ENCODE results near the gene RMRP. TPM values are rescaled to one million over a fixed set of nuclear protein-coding genes. Genes with fewer than 3 reads are reported as not detected.

Gene RMRP
- total RNA-seq = 78,439 TPM

DNA sequence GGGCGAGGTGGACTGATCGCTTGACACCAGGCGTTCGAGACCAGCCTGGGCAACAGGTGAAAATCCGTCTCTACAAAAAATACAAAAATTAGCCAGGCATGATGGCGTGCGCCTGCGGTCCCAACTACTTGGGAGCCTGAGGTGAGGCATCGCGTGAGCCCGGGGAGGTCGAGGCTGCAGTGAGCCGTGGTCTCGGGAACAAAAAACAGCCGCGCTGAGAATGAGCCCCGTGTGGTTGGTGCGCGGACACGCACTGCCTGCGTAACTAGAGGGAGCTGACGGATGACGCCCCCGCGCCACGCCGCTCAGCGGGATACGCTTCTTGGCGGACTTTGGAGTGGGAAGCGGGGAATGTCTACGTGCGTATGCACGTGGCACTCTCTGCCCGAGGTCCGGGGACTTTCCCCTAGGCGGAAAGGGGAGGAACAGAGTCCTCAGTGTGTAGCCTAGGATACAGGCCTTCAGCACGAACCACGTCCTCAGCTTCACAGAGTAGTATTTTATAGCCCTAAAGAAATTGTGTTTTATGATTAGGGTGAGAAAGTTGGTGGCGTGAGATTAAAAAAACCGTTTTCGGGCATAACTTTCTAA, at the start of gene RMRP:
Gene RMRP, minus strand, starts transcription at position 474 of the 591 bp plus-strand sequence.

DNA sequence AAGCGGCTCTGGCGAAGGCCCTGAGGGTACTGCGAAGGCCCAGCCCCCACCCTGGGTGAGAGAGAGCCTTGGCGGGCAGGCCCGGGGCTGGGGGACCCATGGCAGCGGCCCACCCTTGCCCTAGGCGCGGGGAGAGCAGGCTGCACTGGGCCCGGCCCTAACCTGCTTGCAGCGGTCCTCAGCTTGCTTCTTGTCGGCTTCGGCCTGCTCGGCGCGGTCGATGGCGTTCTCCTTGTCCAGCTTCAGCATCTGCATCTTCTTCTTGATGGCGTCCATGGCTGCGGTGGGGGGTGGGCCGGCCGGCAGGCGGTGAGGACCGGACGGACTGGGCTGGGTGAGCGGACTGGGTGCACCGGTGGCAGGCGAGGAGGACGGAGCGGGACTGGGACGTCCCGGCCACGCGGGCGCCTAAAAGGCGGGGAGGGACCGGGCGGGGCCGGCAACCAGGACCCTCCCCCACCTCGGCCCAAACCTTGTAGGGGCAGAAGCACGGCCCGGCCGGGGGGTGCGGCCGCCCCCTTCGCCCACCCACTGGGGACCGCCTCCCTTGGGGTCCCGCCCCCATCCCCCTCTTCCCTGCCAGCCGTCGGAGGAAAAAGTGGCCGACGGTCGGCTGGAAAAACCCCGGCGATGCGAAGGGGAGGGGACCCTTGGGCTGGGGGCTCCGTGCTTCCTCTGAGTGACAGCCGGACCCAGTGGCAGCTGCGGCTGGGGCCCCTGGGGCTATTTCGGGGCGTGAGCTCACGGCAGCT, 31.9 kb upstream of the RMRP start, which contains the start of gene TPM2:
Gene TPM2, minus strand, starts transcription at position 384 of the 752 bp plus-strand sequence. Its CDS starts 108 bp downstream, at position 276.

DNA sequence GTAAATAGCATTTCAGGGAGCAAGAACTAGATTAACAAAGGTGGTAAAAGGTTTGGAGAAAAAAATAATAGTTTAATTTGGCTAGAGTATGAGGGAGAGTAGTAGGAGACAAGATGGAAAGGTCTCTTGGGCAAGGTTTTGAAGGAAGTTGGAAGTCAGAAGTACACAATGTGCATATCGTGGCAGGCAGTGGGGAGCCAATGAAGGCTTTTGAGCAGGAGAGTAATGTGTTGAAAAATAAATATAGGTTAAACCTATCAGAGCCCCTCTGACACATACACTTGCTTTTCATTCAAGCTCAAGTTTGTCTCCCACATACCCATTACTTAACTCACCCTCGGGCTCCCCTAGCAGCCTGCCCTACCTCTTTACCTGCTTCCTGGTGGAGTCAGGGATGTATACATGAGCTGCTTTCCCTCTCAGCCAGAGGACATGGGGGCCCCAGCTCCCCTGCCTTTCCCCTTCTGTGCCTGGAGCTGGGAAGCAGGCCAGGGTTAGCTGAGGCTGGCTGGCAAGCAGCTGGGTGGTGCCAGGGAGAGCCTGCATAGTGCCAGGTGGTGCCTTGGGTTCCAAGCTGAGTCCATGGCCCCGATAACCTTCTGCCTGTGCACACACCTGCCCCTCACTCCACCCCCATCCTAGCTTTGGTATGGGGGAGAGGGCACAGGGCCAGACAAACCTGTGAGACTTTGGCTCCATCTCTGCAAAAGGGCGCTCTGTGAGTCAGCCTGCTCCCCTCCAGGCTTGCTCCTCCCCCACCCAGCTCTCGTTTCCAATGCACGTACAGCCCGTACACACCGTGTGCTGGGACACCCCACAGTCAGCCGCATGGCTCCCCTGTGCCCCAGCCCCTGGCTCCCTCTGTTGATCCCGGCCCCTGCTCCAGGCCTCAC, 15.6 kb upstream of the RMRP start, which contains the start of gene CA9:
Gene CA9, plus strand, starts transcription at position 797 of the 893 bp plus-strand sequence. Its CDS starts 32 bp downstream, at position 829.

DNA sequence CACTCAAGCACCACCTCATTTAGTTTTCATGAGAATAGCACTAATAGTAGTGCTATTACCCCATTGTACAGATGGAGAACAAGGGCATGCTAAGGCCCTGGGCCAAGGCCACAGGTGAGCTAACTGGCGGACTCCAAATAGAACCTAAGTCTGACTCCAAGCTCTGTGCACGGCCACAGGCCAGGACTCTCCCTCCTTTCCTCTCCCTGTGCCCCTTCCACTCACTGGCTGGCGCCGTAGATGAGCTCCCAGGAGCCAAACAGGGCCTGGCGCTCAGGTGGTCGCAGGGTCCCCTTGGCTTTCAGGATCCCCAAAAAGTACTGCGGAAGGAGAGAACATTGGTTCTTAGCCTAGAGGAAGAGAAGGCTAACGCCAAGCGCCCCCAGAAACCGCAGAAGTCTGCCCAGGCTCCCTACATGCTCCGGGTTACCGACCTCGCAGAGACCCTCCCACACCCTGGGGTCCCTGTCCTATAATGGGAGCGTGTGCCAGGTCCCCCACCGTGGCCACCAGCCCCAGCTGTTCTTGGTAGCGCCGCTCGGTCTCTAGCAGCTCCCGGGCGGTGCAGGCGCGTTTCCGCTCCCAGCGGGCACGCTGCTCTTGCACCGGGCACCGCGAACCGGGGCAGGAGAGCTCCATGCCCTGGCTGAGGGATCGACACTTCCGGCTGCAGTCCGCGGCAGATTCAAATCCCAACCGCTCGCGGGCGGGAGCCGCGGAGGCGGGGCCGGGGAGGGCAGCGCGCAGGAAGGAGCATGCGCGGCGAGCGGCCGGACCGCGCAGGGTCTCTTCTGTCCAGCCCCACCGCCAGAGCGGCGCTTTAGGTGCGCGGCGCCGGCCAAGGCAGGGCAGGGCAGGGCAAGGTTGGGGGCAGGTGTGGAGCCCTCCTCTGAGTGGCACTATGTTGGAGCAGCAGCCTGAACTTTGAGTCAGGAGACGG, 7.0 kb upstream of the RMRP start, which contains the start of gene ARHGEF39:
Gene ARHGEF39, minus strand, starts transcription at position 665 of the 940 bp plus-strand sequence. Its CDS starts 26 bp downstream, at position 639.

DNA sequence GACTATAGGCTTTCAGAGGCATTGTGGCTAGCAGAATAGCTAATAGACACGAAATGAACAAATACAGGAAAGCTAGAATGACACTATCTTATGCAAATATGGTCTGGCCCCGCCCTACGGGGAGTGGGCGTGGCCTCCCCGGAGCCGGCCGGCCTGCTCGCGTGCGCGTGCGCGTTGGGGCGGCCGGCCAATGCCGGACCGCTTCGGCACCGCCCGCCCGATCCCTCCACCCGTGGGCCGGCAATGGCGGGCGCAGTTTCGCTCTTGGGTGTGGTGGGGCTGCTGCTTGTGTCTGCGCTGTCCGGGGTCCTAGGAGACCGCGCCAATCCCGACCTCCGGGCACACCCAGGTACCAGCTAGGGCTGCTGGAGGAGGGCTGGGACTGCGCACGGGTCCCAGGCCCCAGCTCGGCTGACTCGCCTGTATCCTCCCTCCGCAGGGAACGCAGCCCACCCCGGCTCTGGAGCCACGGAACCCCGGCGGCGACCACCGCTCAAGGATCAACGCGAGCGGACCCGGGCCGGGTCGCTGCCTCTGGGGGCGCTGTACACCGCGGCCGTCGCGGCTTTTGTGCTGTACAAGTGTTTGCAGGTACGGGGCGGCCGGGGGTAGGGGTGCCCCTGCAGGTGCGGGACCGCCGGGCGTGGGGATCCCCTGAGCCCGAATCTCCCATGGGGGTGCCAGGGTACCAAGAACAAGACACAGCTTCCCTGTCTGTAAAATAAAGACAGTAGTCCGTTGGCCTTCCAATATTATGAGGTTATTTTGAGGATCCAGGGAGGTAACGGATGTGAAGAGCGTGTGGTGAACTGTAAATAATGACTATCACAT, 533 bp upstream of the RMRP start, which contains the start of gene CCDC107:
Gene CCDC107, plus strand, starts transcription at position 156 of the 831 bp plus-strand sequence. Its CDS starts 88 bp downstream, at position 244.

DNA sequence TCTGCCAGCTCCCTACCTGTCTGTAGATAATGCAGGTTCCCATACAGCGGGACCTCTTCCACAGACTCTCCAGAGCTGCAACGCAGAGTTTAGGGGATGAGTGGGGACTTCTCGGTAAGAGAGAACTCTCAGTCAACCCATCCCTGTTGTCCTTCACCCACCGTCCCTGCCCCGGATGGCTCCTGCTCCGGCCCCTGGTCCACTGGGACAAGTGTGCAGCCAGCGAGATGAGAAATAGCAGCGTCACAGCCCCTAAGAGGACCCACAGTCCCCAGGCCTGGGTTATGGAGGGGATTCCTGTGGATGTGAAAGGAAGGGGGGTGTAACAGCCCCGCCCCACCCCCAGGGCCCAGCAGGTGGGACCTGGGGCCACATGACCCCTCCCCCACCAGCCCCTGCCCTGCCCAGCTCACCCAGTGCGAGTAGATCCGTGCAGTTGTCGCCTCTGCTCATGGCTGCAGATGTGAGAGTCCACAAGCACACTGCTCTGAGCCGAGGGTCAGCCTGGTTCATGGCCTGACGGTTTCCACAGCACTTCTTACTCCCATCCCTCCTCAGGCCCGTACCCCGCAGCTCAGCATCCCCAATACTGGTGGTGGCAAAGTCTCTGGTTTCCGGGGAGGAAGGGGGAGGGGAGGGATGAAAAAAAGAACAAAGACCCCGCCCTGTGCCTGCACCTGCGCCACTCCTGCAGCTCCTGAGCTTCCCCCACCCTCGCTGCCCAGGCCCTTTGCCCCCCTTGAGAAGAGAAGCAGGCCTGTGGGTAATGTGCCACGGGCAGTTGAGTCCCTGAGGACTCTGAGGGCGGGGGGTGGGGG, 7.3 kb downstream of the RMRP start, which contains the start of gene SIT1:
Gene SIT1, minus strand, starts transcription at position 591 of the 818 bp plus-strand sequence. Its CDS starts 78 bp downstream, at position 513.

DNA sequence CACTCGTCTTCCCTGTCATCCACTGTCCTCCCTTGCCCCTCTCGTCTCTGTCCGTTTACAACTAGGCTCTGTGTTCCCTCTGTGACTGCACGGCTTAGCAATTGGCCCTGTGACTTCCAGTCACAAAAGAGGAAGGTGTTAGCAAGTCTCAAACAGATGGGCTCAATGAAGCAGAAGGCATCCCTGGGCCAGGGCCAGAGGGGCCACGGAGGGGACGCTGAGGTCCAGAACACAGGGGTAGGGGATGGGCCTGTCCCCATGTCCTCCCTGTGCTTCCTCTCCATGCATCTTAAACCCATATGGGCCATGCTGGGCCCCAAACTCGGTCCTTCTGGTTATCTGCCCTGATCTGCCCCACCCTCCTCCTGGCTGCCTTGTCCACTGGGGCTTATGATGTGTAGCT, 39.5 kb downstream of the RMRP start, which contains the start of gene CD72:
Gene CD72, minus strand, starts transcription at position 89 of the 403 bp plus-strand sequence. CDS start 110 bp downstream, outside the sequence.

Small RNAs within 50 kb of the gene (small RNA-seq; reads per million reads assigned to genes)
- gene MIR4667 (ENCODE audit: low replicate concordance) (0.12 reads per million), gene RMRP (ENCODE audit: low replicate concordance) (not detected), gene RN7SL22P (ENCODE audit: low replicate concordance) (not detected)

Other genes starting within 250 kb of the RMRP start
- gene RUSC2, start 167.9 kb downstream of the RMRP start, total RNA-seq = 66.4 TPM
- 19.1 TPM for gene TESK1, start 52.8 kb downstream of the RMRP start, total RNA-seq
- not detected for gene CD72, start 39.6 kb downstream of the RMRP start, total RNA-seq
- gene SIT1, start 7.1 kb downstream of the RMRP start, total RNA-seq = not detected
- gene CCDC107, start 273 bp upstream of the RMRP start, total RNA-seq = 9.7 TPM
- 0.31 TPM for gene ARHGEF39, start 7.2 kb upstream of the RMRP start, total RNA-seq
- gene CA9, start 15.9 kb upstream of the RMRP start, total RNA-seq = not detected
- 15.7 TPM for gene TPM2, start 31.9 kb upstream of the RMRP start, total RNA-seq
- gene TLN1, start 74.2 kb upstream of the RMRP start, total RNA-seq = 26.6 TPM
- gene CREB3, start 74.6 kb upstream of the RMRP start, total RNA-seq = 30.0 TPM
- 92.0 TPM for gene GBA2, start 91.2 kb upstream of the RMRP start, total RNA-seq
- gene RGP1, start 91.3 kb upstream of the RMRP start, total RNA-seq = 20.0 TPM
- gene MSMP, start 96.3 kb upstream of the RMRP start, total RNA-seq = not detected
- gene NPR2, start 133.6 kb upstream of the RMRP start, total RNA-seq = 19.4 TPM
- 4.1 TPM for gene SPAG8, start 154.2 kb upstream of the RMRP start, total RNA-seq
- gene HINT2, start 157.0 kb upstream of the RMRP start, total RNA-seq = 7.8 TPM
- not detected for gene FAM221B, start 170.7 kb upstream of the RMRP start, total RNA-seq
- 12.5 TPM for gene TMEM8B, start 171.2 kb upstream of the RMRP start, total RNA-seq
- gene OR13J1, start 212.4 kb upstream of the RMRP start, total RNA-seq = not detected
- gene HRCT1, start 248.2 kb upstream of the RMRP start, total RNA-seq = 0.63 TPM